ENCODE results near the gene SFRP5. TPM values are rescaled to one million over a fixed set of nuclear protein-coding genes. Genes with fewer than 3 reads are reported as not detected.
A peak's percentile ranks its signal among the peaks of the same experiment; 100 is the strongest.

Gene SFRP5
- total and polyA plus RNA-seq, 2 donors (not counting 1 experiment from before 2014, with no cell fraction given), result not detected

- peaks cover 0 to 31% of the 10 kb centered on the region in 2 experiments for H3K36me3 ChIP-seq (replicated peaks in 1 of 2; ENCODE audit: control extremely low read depth in 1 of 2, control insufficient read depth in 1 of 2, extremely low read depth in 1 of 2, insufficient read depth in 2 of 2, low read length in 1 of 2)
- H3K4me3 ChIP-seq (ENCODE audit: control extremely low read depth in 1 of 5, extremely low read depth in 1 of 5, insufficient read depth in 1 of 5, low read depth in 2 of 5, low read length in 4 of 5), result no peak overlapping the region
- H3K9me3 ChIP-seq (ENCODE audit: control extremely low read depth in 1 of 3, control insufficient read depth in 2 of 3, insufficient read depth in 1 of 3, low read length in 2 of 3), result no peaks in the 10 kb centered on the region
- no peak overlapping the region for H2AFZ ChIP-seq (ENCODE audit: insufficient read depth, low read depth, low read length, poor library complexity, severe bottlenecking)
- no peak overlapping the region for H3K9ac ChIP-seq (ENCODE audit: low read length)
- H3K79me2 ChIP-seq (ENCODE audit: control insufficient read depth, insufficient read depth, low read length), result peaks cover 57% of the 10 kb centered on the region
- whole genome bisulfite sequencing (ENCODE audit: insufficient coverage), result 100% methylated on average over 3 of the region's 4 CpGs
- H3K27me3 ChIP-seq (replicated peaks in 1 of 4; ENCODE audit: control extremely low read depth in 1 of 4, control insufficient read depth in 3 of 4, insufficient read depth in 4 of 4, low read length in 3 of 4), result no peaks in the 10 kb centered on the region
- TF ChIP-seq CTCF (IDR thresholded peaks at IDR 0.05) (no peak), EZH2 (IDR thresholded peaks at IDR 0.05; ENCODE audit: borderline replicate concordance, insufficient read depth, low read depth, low read length, poor library complexity, severe bottlenecking) (no peak)
- no peak overlapping the region for H3K27ac Mint-ChIP-seq
- CTCF ChIA-PET, result interaction anchor here (0.6 to 11.1 kb wide), 3 partner anchors 29 to 60 kb away, joined by 3 to 267 read pairs (median 3); no protein-coding TSS in a partner anchor
- ATAC-seq (ENCODE audit: low read depth), result no peak
- no peak overlapping the region for H3K27ac ChIP-seq (ENCODE audit: low read length in 2 of 2)
- peak overlapping the region; percentile 100 for H3K4me3 Mint-ChIP-seq
- H3K27me3 Mint-ChIP-seq, result no peaks in the 10 kb centered on the region
- intact Hi-C loops (cut with micrococcal nuclease), result loop anchor here (5.0 kb wide), 1 partner anchor 1884 kb away; the partner anchor contains the start of gene SLC25A28
- no peak for DNase-seq
- H3K9me3 Mint-ChIP-seq (ENCODE audit: insufficient read depth), result no peaks in the 10 kb centered on the region
- H4K20me1 ChIP-seq (ENCODE audit: control insufficient read depth, insufficient read depth, low read length, poor library complexity, severe bottlenecking), result peaks cover 28% of the 10 kb centered on the region
- peaks cover 59% of the 10 kb centered on the region for H3K4me1 Mint-ChIP-seq
- H3K4me2 ChIP-seq (replicated peaks; ENCODE audit: low read depth, low read length, poor library complexity, severe bottlenecking), result peak overlapping the region; percentile 84
- POLR2A ChIA-PET, result no interaction called here
- H3K4me1 ChIP-seq (ENCODE audit: control insufficient read depth in 2 of 2, insufficient read depth in 2 of 2, low read length in 2 of 2), result peaks cover 25 to 39% of the 10 kb centered on the region in 2 donors
Observed at GRCh38 chr10:97738616-97739015, 33.2 kb downstream of the SFRP5 start.

- Mint-ChIP-seq H3K27ac (peak overlapping the region; percentile 100), H3K4me3 (peak overlapping the region; percentile 100), H3K4me1 (peaks cover 57% of the 10 kb centered on the region), H3K27me3 (no peaks in the 10 kb centered on the region), H3K9me3 (ENCODE audit: insufficient read depth) (no peaks in the 10 kb centered on the region)
- H3K4me1 ChIP-seq (ENCODE audit: control insufficient read depth in 2 of 2, insufficient read depth in 2 of 2, low read length in 2 of 2), result peaks cover 25 to 39% of the 10 kb centered on the region in 2 donors
- ATAC-seq (ENCODE audit: low read depth) (no peak), DNase-seq (no peak)
- 35% methylated on average over 13 of the region's 14 CpGs for WGBS (ENCODE audit: insufficient coverage)
- peak overlapping the region; percentile 84 for H3K4me2 ChIP-seq (replicated peaks; ENCODE audit: low read depth, low read length, poor library complexity, severe bottlenecking)
- H3K9ac ChIP-seq (ENCODE audit: low read length), result peak overlapping the region; percentile 97
- ChIA-PET POLR2A (no interaction called here), CTCF (interaction anchor here (1.1 to 11.1 kb wide), 2 partner anchors 37 to 59 kb away, joined by 3 to 267 read pairs; no protein-coding TSS in a partner anchor)
- H4K20me1 ChIP-seq (ENCODE audit: control insufficient read depth, insufficient read depth, low read length, poor library complexity, severe bottlenecking), result peaks cover 20% of the 10 kb centered on the region
- peak overlapping the region; percentile 92 to 97 for H3K27ac ChIP-seq (ENCODE audit: low read length in 2 of 2)
- no peaks in the 10 kb centered on the region for H3K9me3 ChIP-seq (ENCODE audit: control extremely low read depth in 1 of 3, control insufficient read depth in 2 of 3, insufficient read depth in 1 of 3, low read length in 2 of 3)
- intact Hi-C loops (cut with micrococcal nuclease), result loop anchor here (1.0 to 5.0 kb wide), 5 partner anchors 51 to 1884 kb away; partner anchors contain the start of genes AVPI1, MMS19, MORN4 and PI4K2A
- peak overlapping the region; percentile 89 for H2AFZ ChIP-seq (ENCODE audit: insufficient read depth, low read depth, low read length, poor library complexity, severe bottlenecking)
- peaks cover 0 to 23% of the 10 kb centered on the region in 2 experiments for H3K36me3 ChIP-seq (replicated peaks in 1 of 2; ENCODE audit: control extremely low read depth in 1 of 2, control insufficient read depth in 1 of 2, extremely low read depth in 1 of 2, insufficient read depth in 2 of 2, low read length in 1 of 2)
- H3K4me3 ChIP-seq (ENCODE audit: control extremely low read depth in 1 of 5, extremely low read depth in 1 of 5, insufficient read depth in 1 of 5, low read depth in 2 of 5, low read length in 4 of 5), result peak overlapping the region; percentile 46 to 97 (median 77)
- no peak for TF ChIP-seq CTCF (IDR thresholded peaks at IDR 0.05)
- H3K27me3 ChIP-seq (replicated peaks in 1 of 4; ENCODE audit: control extremely low read depth in 1 of 4, control insufficient read depth in 3 of 4, insufficient read depth in 4 of 4, low read length in 3 of 4), result no peaks in the 10 kb centered on the region
- H3K79me2 ChIP-seq (ENCODE audit: control insufficient read depth, insufficient read depth, low read length), result peaks cover 49% of the 10 kb centered on the region
Observed at GRCh38 chr10:97737770-97738265, 34.0 kb downstream of the SFRP5 start.
